ENCODE results near the gene MCRIP1.

Gene MCRIP1

GRCh38 chr17:81860756-81861568 lies 27.9 kb upstream of the MCRIP1 start:
- peak; percentile 99 for FAIRE-seq

DNA sequence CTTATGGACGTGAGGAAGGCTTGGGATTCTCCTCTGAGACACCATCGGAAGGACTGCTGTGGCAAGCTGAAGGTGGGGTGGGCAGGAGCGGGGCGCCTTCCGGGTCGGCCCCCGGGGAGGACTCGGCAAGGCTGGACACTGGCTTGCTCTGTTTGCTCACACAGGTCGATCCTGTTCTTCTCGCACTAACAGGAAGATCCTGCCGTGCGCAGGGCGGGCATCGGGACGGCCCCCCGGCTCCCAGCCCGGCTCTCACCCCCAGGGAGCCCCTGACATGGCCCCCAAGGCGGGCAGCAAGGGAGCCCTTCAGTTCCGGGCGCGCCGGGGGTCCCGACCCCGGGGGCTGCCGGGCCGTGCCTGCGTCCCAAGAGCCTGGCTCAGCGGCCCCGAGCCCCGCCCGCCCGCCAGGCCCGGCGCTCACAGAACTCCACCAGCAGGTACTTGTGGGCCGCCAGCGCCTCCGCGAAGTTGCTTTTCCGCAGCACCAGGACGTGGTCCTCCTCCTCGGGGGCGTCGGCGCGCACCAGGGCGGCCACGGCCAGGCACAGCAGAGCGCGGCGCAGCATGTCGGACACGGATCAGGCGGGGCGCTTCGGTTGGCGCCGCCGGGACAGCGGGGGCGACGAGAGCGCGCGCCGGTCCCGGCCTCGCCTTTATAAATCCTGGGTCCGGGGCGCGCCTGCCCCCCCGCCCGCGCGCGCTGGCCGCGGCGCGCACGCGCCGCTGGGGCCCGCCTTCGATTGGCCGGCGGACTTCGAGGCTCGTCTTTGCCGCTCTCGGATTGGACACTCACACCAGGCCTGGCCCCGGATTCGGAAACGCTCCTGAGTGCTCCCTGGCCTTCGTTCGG lies 27.0 kb upstream of the MCRIP1 start, which contains the start of gene P4HB:
P4HB (minus strand) TSS at position 630 of the 850 bp plus-strand sequence; CDS start at position 566, 64 bp downstream.
- no peak for FAIRE-seq

DNA sequence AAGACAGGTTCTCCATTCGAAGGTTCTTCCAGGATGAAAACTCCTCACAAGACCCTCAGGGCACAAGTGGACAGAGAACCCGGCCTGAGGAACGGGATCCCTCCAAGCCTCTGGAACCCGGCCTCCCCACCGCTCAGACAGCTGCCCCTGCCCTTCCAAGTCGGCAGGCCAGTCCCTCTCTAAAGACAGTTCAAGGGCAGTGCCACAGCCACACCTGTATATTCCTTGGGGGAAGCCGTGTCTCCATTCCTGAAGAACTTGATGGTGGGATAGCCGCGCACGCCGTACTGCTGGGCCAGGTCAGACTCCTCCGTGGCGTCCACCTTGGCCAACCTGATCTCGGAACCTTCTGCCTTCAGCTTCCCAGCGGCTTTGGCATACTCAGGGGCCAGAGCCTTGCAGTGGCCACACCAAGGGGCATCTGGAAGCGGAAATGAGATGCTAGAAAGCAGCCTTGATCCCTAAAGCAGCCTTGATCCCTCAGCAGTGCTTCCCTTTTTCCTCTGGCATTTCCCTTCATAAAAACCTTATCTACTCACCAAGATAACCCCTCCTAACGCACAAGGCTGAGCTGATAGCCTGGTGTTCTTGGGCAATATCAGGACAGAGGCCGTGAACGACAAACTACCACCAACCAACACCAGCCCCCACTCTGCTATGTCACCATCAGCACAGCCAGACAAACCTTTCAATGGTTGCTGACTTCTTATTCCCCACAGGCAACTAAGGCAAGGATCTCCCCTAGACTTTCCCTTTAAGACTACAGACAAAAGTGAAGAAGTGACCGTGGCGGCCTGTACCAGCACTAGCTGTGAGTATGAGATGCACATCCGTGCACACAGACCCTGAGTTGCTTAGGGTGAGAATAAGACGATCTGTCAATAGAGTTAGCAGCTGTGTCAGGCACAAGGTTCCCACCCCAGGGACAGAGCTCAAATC lies 26.1 kb upstream of the MCRIP1 start:
- no peak for FAIRE-seq

GRCh38 chr17:81858170-81858966 lies 25.3 kb upstream of the MCRIP1 start:
- FAIRE-seq, result no peak

- FAIRE-seq, result no peak
Observed at GRCh38 chr17:81854974-81855774, 22.1 kb upstream of the MCRIP1 start.

- FAIRE-seq, result no peak
Observed at GRCh38 chr17:81852237-81852636, 19.1 kb upstream of the MCRIP1 start.

DNA sequence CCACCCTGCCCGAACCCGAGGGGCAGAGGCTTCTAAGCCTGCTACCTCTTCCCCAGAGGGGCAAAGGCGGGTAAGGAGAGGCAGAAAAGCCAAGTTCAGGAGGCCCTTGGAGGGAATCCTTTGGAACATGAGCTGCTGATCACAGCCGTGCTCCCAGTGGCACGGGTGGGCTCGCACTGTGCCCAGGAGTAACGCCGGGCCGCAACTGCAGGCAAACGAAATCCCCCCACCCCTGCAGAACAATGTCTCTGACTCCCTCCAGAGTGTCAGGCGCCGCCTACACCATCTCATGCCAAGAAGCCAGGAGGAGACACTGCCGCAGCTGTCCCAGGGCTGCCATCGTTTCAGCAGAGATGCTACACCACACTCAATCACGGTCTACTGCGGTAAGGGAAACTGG lies 18.3 kb upstream of the MCRIP1 start:
- FAIRE-seq, result no peak

GRCh38 chr17:81849457-81849856 lies 16.4 kb upstream of the MCRIP1 start:
- FAIRE-seq, result no peak

DNA sequence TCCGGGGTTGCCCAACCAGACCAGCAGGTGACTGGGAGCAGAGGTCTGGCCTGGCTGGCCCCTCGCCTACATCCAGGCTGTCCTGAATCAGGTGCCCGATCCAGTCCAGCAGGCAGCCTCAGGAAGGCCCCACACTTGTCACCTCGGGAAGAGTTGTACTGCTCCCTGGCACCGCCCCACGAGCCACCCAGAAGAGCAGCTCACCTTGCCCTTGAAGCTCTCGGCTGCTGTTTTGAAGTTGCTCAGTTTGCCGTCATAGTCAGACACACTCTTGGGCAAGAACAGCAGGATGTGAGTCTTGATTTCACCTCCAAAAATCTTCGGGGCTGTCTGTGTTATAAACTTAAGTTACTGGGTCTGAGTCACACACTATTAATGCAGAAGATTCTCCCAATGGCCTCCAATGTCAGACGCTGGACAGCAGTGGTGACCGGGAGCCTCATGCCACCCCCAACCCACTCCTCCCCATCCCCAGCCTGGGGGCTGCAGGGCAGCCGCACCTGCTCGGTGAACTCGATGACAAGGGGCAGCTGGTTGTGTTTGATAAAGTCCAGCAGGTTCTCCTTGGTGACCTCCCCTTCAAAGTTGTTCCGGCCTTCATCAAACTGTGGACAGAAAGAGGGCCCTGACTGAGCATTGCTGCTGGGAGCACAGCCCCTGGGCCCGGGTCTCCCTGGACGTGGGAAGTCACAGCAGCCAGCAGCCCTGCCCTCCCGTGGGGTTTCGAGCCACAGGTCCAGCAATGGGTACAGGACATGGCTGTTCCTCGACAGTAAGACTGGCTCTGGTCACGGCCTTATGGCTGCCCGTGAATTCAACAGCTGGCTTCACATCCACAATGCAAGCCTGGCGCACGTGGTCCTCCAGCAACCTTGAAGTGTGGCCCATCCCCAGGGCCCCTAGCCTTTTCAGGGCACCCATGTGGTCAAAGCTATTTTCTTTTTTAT lies 13.9 kb upstream of the MCRIP1 start:
- FAIRE-seq, result no peak

DNA sequence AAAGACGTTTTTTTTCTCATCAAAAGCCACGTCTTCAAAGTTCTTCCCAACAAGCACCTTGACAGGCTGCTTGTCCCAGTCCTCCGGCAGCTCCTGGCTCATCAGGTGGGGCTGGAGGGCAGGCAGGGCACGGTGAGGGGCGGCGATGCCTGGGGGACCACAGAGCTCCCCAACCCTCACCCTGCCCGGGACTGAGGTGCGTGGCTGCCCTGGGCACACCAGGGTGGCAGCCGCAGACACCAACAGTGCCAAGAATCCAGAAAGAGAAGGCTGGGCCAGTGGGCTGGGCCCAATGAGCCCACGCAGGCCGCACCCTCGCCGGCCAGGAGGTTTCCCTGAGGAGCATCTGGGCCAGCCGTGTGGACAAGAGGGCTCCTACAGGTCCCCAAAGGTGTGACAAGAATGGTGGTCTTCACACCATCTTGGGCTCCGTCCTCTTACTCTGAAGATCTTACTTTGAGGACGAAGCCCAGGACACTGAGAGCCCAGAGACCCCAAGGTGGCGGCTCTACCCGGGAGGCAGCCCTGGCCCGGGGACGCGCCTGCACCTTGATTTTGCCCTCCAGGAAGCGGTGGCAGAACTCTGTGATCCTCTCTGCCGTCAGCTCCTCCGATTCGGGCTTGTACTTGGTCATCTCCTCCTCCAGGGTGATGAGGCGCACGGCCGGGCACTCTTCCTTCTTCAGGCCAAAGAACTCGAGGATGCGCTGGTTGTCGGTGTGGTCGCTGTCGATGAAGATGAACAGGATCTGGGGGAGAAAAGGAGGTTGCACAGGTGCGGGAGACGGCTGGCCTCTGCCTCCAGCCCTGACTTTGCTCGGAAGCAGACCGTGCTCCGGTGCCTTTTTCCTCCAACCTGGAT lies 13.0 kb upstream of the MCRIP1 start:
- FAIRE-seq, result no peak

GRCh38 chr17:81845361-81845760 lies 12.3 kb upstream of the MCRIP1 start:
- no peak for FAIRE-seq

- no peak for FAIRE-seq
Observed at GRCh38 chr17:81844887-81845286, 11.8 kb upstream of the MCRIP1 start.

DNA sequence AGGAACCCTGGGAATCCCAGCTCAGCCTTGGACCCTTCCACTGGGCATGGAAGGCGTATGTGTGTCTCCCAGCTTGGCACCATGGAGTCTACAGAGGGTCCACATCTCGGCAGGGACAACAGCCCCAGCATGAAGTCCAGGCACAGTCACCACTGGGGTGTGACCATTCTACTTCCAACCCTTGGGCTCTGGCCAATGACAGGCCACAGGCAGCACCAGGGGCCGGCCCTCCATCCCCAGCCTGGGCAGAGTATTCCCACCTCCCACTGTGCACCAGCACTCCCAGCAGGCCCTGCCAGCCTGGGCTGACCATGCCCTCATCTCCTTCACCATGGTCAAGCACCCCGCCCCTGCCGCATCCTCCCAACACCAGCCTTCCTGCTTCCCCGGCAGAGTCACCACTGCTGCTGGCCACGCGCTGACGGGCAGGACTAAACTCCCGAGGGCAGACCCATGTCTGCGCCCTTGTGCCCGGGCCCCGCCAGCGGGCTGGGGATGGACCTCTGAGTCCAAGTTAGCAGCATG lies 11.3 kb upstream of the MCRIP1 start:
- no peak for FAIRE-seq

GRCh38 chr17:81843713-81844326 lies 10.7 kb upstream of the MCRIP1 start:
- FAIRE-seq, result no peak

- FAIRE-seq, result no peak
Observed at GRCh38 chr17:81842725-81843504, 9.8 kb upstream of the MCRIP1 start.

- FAIRE-seq, result no peak
Observed at GRCh38 chr17:81842378-81842724, 9.3 kb upstream of the MCRIP1 start.

GRCh38 chr17:81841866-81842265 lies 8.8 kb upstream of the MCRIP1 start:
- no peak for FAIRE-seq
